SH-SY5Y (cell line): ENCODE measurements around the gene ZNF557.

ENCODE experiments used
- GATA2 ChIP-seq: IDR thresholded peaks from 2 replicates; pipeline ENCODE4 v1.6.1; 2011; ENCODE audit warnings: mild to moderate bottlenecking, low read depth, low read length
- GATA3 ChIP-seq: IDR thresholded peaks from 2 replicates; pipeline ENCODE4 v1.6.1; 2011; ENCODE audit warnings: low read depth, mild to moderate bottlenecking, low read length, moderate library complexity

DNA sequence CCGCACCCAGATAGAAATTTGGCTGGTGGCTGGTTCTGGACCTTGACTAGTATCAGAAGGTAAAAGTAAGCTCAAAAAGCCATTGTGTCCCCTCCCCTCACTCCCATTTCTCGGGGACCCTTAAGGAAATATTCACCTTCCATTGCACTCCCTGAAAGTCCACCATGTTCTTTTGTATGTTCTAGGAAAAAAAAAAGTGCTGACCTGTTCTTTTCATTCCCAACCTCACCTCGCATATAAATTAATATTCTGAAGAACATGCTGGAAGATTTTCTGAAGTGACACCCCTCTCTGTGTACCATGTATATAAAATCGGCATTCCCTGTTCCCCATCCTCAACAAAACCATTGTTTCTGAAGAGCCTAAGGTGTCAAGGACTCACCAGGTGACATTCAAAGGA, 43.2 kb downstream of the ZNF557 start:
- TF ChIP-seq GATA2: no peak
- no peak for TF ChIP-seq GATA3
